Skeletal muscle tissue (tissue), 4 donors: ENCODE data around the gene TPSG1. TPM values are rescaled to one million over a fixed set of nuclear protein-coding genes. Genes with fewer than 3 reads are reported as not detected.
"Not testable (repeated sequence)": the region's sequence is repeated elsewhere in the genome, so short reads cannot be mapped to it uniquely, and the experiment has no call there.

ENCODE experiments used
- H3K27ac ChIP-seq: one replicate; pipeline ENCODE4 v1.7.0; 2013; ENCODE audit warnings: mild to moderate bottlenecking, low read depth, low read length, inconsistent platforms
- H3K27me3 ChIP-seq, 3 donors: one replicate each; pipeline ENCODE4 v1.7.0; 2013; ENCODE audit warnings: low read length in 3 of 3; ENCODE audit not compliant: control insufficient read depth in 3 of 3, insufficient read depth in 3 of 3
- H3K36me3 ChIP-seq, 3 donors: one replicate each; pipeline ENCODE4 v1.7.0; 2013; ENCODE audit warnings: low read length in 3 of 3; ENCODE audit not compliant: control insufficient read depth in 3 of 3, insufficient read depth in 3 of 3
- H3K4me1 ChIP-seq, 3 donors: one replicate each; pipeline ENCODE4 v1.7.0; 2013; ENCODE audit warnings: low read length in 3 of 3, mild to moderate bottlenecking in 3 of 3; ENCODE audit not compliant: control insufficient read depth in 3 of 3, insufficient read depth in 3 of 3
- H3K4me3 ChIP-seq, 3 donors: one replicate each; pipeline ENCODE4 v1.7.0; 2013; ENCODE audit warnings: low read length in 3 of 3
- H3K9ac ChIP-seq, 3 donors: one replicate each; pipeline ENCODE4 v1.7.0; 2013; ENCODE audit warnings: low read length in 3 of 3, mild to moderate bottlenecking in 3 of 3, moderate library complexity in 2 of 3, low read depth in 1 of 3
- H3K9me3 ChIP-seq, 3 donors: one replicate each; pipeline ENCODE4 v1.7.0; 2013; ENCODE audit warnings: low read length in 3 of 3; ENCODE audit not compliant: control insufficient read depth in 3 of 3
- total RNA-seq: library from RNA; depleted of rRNA; stranded (reverse); fragments of >200 nt; gene quantifications from one replicate; pipeline ENCODE4 v1.2.3, GENCODE V29; 2014
- donor health status: Osteomylitis.

TPSG1 gene
- total RNA-seq, 1 donor from 2014 or later, result not detected

- Histone ChIP-seq H3K27ac (no peak overlapping the region), H3K4me1 (no peaks in the 10 kb centered on the region), H3K9ac (no peak overlapping the region), H3K4me3 (no peak overlapping the region), H3K9me3 (no peaks in the 10 kb centered on the region), H3K27me3 (peaks cover 13 to 18% (median 13%) of the 10 kb centered on the region in 3 donors), H3K36me3 (no peaks in the 10 kb centered on the region)
These were observed 16.7 kb downstream of the TPSG1 start for GRCh38 chr16:1208239-1208830.

- Histone ChIP-seq H3K36me3 (no peaks in the 10 kb centered on the region), H3K4me3 (no peak overlapping the region), H3K4me1 (no peaks in the 10 kb centered on the region), H3K9me3 (no peaks in the 10 kb centered on the region), H3K27me3 (peaks cover 13 to 21% (median 16%) of the 10 kb centered on the region in 3 donors), H3K27ac (no peak overlapping the region), H3K9ac (no peak overlapping the region)
These were observed 18.3 kb downstream of the TPSG1 start for GRCh38 chr16:1206786-1207185.

- Histone ChIP-seq H3K4me1 (no peaks in the 10 kb centered on the region), H3K27me3 (peaks cover 13 to 21% (median 19%) of the 10 kb centered on the region in 3 donors), H3K9ac (no peak overlapping the region), H3K27ac (no peak overlapping the region), H3K9me3 (no peaks in the 10 kb centered on the region), H3K4me3 (no peak overlapping the region), H3K36me3 (no peaks in the 10 kb centered on the region)
These were observed 18.7 kb downstream of the TPSG1 start for GRCh38 chr16:1206326-1206725.

GRCh38 chr16:1204933-1205332 is 20.1 kb downstream of the TPSG1 start:
- Histone ChIP-seq H3K4me3 (no peak overlapping the region), H3K9me3 (no peaks in the 10 kb centered on the region), H3K27me3 (peaks cover 13 to 21% (median 19%) of the 10 kb centered on the region in 3 donors), H3K36me3 (no peaks in the 10 kb centered on the region), H3K4me1 (no peaks in the 10 kb centered on the region), H3K27ac (no peak overlapping the region), H3K9ac (no peak overlapping the region)

- H3K9me3 ChIP-seq, result no peaks in the 10 kb centered on the region
- H3K27me3 ChIP-seq, result peaks cover 6 to 17% (median 14%) of the 10 kb centered on the region in 3 donors
- no peak overlapping the region for H3K4me3 ChIP-seq
- no peak overlapping the region for H3K27ac ChIP-seq
- no peaks in the 10 kb centered on the region for H3K4me1 ChIP-seq
- H3K9ac ChIP-seq, result no peak overlapping the region
- no peaks in the 10 kb centered on the region for H3K36me3 ChIP-seq
These were observed 22.8 kb downstream of the TPSG1 start for GRCh38 chr16:1202274-1202673.

GRCh38 chr16:1201444-1201843 is 23.6 kb downstream of the TPSG1 start:
- H3K9me3 ChIP-seq, result no peaks in the 10 kb centered on the region

GRCh38 chr16:1200014-1200627 is 24.9 kb downstream of the TPSG1 start:
- Histone ChIP-seq H3K9me3 (no peaks in the 10 kb centered on the region), H3K4me3 (no peak overlapping the region), H3K9ac (no peak overlapping the region), H3K36me3 (no peaks in the 10 kb centered on the region), H3K27me3 (peaks cover 12 to 29% (median 21%) of the 10 kb centered on the region in 3 donors), H3K4me1 (no peaks in the 10 kb centered on the region), H3K27ac (no peak overlapping the region)

More at GRCh38 chr16:1201444-1201843, 23.6 kb downstream of the TPSG1 start:
- no peaks in the 10 kb centered on the region for H3K36me3 ChIP-seq
- no peak overlapping the region for H3K9ac ChIP-seq
- peaks cover 11 to 24% (median 18%) of the 10 kb centered on the region in 3 donors for H3K27me3 ChIP-seq
- H3K4me3 ChIP-seq, result no peak overlapping the region
- H3K4me1 ChIP-seq, result no peaks in the 10 kb centered on the region
- H3K27ac ChIP-seq, result no peak overlapping the region

GRCh38 chr16:1199347-1200013 is 25.6 kb downstream of the TPSG1 start:
- H3K9ac ChIP-seq, result no peak overlapping the region
- no peaks in the 10 kb centered on the region for H3K4me1 ChIP-seq
- H3K9me3 ChIP-seq, result no peaks in the 10 kb centered on the region
- H3K27ac ChIP-seq, result no peak overlapping the region
- no peak overlapping the region for H3K4me3 ChIP-seq
- no peaks in the 10 kb centered on the region for H3K36me3 ChIP-seq
- peaks cover 12 to 28% (median 23%) of the 10 kb centered on the region in 3 donors for H3K27me3 ChIP-seq

- H3K27ac ChIP-seq, H3K9ac ChIP-seq, H3K9me3 ChIP-seq, H3K4me3 ChIP-seq, H3K36me3 ChIP-seq, H3K4me1 ChIP-seq: not testable (repeated sequence)
- peaks cover 12 to 32% (median 23%) of the 10 kb centered on the region in 3 donors for H3K27me3 ChIP-seq
These were observed 26.3 kb downstream of the TPSG1 start for GRCh38 chr16:1198671-1199346.

GRCh38 chr16:1198194-1198593 is 26.9 kb downstream of the TPSG1 start:
- Histone ChIP-seq H3K27ac (no peak overlapping the region), H3K27me3 (peaks cover 16 to 38% (median 30%) of the 10 kb centered on the region in 3 donors), H3K4me1 (no peaks in the 10 kb centered on the region), H3K4me3 (no peak overlapping the region), H3K9ac (no peak overlapping the region), H3K36me3 (no peaks in the 10 kb centered on the region), H3K9me3 (no peaks in the 10 kb centered on the region)
